HUDEP-2 (cell line): ENCODE measurements around the gene CGRRF1.

ENCODE experiments used
- DNase-seq, 76 experiments: peaks; one replicate each; lab custom pipeline; 2025; ENCODE audit not compliant: unreplicated experiment in 76 of 76; lab: John Stamatoyannopoulos, UW

Gene CGRRF1

DNA sequence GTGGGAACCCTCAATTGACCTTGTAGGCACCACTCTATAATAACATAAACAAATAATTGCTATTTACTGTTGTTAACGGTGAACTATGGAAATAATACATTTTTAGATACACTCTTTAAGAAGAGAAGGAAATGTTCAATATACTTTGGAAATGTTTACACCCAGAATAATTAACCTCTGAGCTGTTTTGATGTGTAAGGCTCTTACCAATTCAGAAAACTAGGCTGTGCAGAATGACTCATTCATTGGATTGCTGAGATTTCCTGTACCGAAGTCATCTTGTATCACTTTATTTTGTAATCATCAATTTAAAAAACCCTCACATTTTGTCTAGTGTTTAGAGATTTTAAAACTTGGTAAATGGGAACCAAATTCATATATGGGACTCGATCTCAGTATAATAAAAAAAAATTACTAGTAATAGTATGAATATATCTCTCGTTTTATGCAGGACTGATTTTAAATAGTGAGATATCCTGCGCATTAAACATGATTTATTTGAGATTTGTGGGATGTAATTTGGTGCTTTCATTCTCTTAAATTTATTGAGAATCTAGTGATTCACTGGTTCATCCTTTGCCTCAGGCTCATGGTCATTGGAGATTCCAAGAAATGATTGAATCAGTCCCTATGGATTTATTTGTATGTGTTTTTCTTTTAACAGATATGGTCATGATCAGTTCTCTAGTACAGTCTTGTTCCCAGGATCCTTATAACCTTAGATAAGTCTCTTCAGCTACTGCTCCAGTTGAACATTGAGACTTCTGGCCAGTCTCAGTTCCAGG lies 61.1 kb downstream of the CGRRF1 start:
- no peak for DNase-seq

DNA sequence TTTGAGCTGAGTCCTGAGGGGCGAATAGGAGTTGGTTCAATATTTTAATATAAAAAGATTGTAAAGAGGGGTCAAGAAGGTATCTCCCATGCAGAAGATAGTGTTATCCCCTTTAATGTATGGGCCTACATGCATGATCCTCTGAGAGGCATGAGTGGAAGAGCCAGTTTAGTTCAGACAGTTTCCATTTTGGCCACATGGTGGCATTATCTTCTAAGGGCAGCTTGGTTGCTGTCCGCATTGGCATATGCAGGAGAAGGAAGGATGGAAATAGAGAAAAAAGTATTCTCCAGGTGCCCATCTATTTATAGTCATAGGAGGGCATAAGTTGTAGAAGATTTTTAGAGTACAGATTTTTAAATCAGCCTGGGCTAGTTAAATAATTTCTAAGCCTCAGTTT lies 62.6 kb downstream of the CGRRF1 start:
- peak in 32 of 76 experiments; percentile 2 to 49 (median 26) for DNase-seq

DNA sequence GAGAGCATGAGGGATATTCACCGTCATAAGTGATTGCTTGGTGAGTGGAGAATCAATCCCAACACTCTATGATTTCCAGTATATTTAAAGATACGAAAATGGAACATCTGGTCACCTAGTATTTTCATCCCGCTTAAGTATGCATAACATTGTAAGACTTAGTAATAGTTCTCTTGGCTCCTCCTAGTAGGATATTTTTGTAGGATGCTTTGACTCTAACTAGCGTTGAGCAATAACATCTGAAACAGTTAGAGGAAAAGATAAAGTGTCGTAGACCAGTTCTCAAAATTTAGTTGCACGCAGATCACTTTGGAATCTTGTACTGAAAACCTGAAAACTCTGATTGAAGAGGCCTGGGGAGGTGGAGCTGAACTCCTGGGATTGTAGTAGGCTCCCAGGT lies 64.8 kb downstream of the CGRRF1 start:
- DNase-seq: no peak

DNA sequence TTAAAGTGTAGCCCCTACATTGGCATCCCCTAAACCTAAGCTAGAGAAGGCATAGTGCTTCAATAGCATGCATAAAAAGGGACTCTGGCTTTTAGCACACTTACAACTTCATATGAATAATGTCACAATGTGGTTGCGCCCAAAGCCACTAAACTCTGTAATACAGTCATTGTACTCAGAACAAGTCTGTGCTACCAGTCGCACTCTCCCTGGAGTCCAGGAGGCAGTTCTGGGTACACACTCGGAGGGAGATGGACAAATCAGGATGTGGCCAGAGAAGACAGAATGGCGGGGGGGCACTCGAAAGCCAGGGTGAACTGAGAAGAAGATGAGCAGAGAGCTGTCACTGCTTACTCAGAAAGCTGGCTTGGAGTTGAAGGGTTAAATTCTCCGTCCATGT lies 67.8 kb downstream of the CGRRF1 start:
- no peak for DNase-seq

DNA sequence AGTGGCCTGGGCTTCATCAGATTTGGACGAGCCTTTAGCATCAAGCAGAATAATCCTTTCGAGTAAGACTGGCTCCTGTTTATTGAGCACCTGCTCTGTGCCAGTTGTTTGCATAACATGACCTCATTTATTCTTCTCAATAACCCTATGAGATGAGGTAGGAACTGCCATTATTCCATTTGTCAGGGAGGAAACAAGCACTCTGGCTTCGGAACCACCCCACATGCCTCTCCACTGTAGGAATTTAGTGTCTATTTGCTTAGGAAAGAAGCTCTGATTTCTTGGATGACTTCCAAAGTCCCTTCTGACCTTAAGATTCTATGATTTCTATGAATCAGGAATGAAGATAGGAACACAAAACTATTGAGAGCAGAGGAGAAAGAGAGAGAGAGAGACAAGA lies 68.3 kb downstream of the CGRRF1 start:
- DNase-seq: no peak

DNA sequence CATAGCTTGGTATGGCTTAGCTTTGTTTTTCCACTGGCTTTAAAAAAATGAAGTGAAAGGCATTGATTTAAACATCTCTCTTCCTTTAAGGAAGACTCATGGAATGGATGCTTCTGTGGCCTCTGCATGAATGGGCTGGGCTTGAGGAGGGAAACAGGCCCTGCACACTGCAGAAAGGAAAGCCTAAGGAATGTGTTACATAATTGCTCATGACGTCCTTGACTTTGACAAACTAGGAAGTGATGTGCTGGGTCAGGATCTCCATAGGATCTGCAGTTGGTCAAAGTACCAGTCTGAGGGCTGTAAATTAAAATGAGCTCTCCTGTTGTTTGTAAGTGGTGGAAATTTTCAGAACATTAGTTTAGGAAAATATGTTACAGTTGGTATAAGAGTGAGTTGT lies 69.9 kb downstream of the CGRRF1 start:
- no peak for DNase-seq

DNA sequence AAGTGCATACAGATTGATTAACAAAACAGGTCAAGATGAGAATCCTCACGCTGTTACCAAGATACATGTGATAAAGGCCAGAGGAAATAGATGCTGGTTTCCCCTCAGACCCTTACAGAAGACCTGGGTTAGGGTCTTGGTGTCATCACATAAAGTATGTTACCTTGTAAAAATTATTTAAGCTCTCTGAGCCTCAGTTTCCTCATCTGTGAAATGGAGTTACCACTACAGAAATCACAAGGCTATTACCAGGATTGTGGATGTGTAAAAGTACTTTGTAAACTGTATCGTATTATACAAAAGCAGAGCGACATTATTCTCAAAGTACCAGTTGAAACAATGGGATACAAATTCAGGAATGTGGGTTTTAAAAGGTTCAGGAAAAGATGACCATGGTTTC lies 71.2 kb downstream of the CGRRF1 start:
- no peak for DNase-seq

DNA sequence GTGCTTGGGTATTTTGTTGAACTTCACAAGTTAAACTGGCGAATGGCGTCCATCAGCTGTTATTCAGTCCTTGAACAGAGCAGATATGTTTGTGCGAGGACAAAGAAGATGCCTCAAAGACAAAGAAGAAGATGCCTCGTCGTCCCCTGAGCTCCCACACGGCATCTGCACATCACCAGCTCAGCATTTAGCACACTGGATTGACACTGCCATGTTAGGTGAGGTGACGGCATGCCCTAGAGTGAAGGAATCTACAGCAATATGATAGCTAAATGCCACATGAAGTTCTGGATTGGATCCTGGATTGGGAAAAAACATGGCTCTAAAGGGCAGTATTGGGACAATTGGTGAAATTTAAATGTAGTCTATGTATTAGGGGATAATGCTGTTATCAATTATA lies 72.6 kb downstream of the CGRRF1 start:
- DNase-seq: no peak

DNA sequence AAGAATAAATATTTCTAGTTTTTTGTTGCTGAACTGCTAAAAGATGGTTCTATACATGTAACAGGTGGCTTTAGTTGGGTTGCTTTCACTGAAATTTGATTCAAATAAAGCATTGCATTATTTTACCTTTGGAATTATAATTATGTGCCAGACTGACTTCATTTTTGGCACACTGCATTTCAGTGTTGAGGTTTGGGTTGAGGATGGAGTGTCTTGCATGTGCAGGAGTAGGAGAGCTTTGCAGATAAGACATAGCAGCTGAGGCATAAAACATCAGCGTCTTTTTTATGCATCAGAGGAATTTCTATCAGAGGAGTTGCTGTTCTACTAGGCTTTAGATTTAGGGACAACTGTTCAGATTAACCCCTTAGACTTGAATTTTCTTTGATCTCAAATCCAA lies 74.4 kb downstream of the CGRRF1 start:
- no peak for DNase-seq

DNA sequence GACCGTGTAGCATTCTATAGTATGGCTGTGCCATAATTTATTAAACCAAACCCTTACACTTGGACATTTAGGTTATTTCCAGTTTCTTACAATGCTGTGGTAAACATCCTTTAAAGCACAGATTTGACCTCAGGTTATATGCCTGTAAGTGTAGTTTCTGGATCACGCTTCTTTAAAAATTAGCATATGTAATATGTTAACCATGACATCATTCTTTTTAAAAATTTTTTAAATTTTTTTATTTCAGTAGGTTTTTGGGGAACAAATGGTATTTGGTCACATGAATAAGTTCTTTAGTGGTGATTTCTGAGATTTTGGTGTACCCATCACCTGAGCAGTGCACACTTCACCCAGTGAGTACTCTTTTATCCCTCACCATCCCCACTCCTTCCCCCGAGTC lies 75.5 kb downstream of the CGRRF1 start:
- no peak for DNase-seq
